GM21717 (cell line): ENCODE results near the gene RASSF5.
A peak's percentile ranks its signal among the peaks of the same experiment; 100 is the strongest.

Source experiments
- ATAC-seq: cut with Tn5 transposase; IDR thresholded peaks from one replicate; pipeline ENCODE4 v1.9.1; 2021; ENCODE audit warnings: mild to moderate bottlenecking, moderate library complexity; ENCODE audit not compliant: unreplicated experiment

RASSF5 gene

GRCh38 chr1:206544562-206545257 is 37.4 kb downstream of the RASSF5 start:
- no peak for ATAC-seq

- ATAC-seq, result no peak
Measured at GRCh38 chr1:206545351-206545750, 38.0 kb downstream of the RASSF5 start.

- no peak for ATAC-seq
Measured at GRCh38 chr1:206547104-206547503, 39.8 kb downstream of the RASSF5 start.

GRCh38 chr1:206550446-206550845 is 43.1 kb downstream of the RASSF5 start:
- ATAC-seq, result no peak

GRCh38 chr1:206551296-206551985 is 44.1 kb downstream of the RASSF5 start:
- no peak for ATAC-seq

- ATAC-seq, result no peak
Measured at GRCh38 chr1:206551986-206552326, 44.6 kb downstream of the RASSF5 start.

GRCh38 chr1:206554211-206554610 is 46.9 kb downstream of the RASSF5 start:
- no peak for ATAC-seq

GRCh38 chr1:206554701-206555472 is 47.6 kb downstream of the RASSF5 start:
- ATAC-seq, result no peak

GRCh38 chr1:206555473-206555935 is 48.2 kb downstream of the RASSF5 start:
- no peak for ATAC-seq

- ATAC-seq, result no peak
Measured at GRCh38 chr1:206556047-206556749, 48.9 kb downstream of the RASSF5 start.

- ATAC-seq, result peak; percentile 43
Measured at GRCh38 chr1:206556750-206557635, 49.7 kb downstream of the RASSF5 start.

- ATAC-seq, result no peak
Measured at GRCh38 chr1:206557636-206558473, 50.5 kb downstream of the RASSF5 start.

- no peak for ATAC-seq
Measured at GRCh38 chr1:206558794-206559671, 51.7 kb downstream of the RASSF5 start.

GRCh38 chr1:206559672-206559995 is 52.3 kb downstream of the RASSF5 start:
- no peak for ATAC-seq

GRCh38 chr1:206560007-206560716 is 52.8 kb downstream of the RASSF5 start:
- ATAC-seq, result no peak

GRCh38 chr1:206563367-206564207 is 56.3 kb downstream of the RASSF5 start:
- peak; percentile 34 for ATAC-seq

- no peak for ATAC-seq
Measured at GRCh38 chr1:206565995-206566394, 58.7 kb downstream of the RASSF5 start.
